ENCODE measurements around the gene SUGP2. TPM values are rescaled to one million over a fixed set of nuclear protein-coding genes. Genes with fewer than 3 reads are reported as not detected.

SUGP2 gene
- total and polyA plus RNA-seq, 2 of the 13 experiments (the other 11 are each of a cell fraction or from before 2014, with no cell fraction given) = 40.6 to 57.7 TPM

DNA sequence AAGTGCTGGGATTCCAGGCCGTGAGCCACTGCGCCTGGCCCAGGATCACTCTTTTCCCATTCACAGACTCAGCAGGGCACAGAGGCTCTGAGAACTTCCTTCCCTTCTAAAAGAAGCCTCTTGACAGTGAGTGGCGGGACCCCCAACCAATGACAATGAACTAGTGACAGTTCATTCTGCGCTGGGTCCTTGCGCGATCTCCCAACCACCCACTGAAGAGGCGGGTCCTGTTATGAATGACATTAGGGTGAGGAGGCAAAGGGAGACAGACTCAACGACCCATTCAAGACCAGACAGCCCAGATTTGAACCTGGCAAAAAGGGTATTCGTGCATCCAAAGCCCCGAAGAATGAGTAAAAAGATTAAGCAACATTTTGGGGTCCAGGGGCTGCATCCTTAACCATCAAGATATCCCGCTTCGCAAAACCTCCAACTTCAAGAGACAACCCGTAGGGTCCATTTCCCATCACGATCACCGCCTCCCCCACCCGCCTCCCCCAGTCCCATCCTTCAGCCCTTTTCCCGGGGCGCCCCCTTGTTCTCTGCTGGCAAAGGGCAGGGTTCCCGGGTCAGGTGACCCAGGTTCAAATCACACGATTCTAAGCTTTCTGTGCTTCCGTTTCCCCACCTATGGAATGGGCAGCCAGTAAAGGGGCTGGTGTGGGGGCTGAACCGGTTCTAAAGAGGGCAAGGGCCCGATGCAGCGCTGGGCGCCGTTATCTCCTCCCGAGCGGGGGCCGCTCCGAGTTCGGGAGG is 719 bp downstream of the SUGP2 start (continued):
- TF ChIP-seq, protein P1, sequence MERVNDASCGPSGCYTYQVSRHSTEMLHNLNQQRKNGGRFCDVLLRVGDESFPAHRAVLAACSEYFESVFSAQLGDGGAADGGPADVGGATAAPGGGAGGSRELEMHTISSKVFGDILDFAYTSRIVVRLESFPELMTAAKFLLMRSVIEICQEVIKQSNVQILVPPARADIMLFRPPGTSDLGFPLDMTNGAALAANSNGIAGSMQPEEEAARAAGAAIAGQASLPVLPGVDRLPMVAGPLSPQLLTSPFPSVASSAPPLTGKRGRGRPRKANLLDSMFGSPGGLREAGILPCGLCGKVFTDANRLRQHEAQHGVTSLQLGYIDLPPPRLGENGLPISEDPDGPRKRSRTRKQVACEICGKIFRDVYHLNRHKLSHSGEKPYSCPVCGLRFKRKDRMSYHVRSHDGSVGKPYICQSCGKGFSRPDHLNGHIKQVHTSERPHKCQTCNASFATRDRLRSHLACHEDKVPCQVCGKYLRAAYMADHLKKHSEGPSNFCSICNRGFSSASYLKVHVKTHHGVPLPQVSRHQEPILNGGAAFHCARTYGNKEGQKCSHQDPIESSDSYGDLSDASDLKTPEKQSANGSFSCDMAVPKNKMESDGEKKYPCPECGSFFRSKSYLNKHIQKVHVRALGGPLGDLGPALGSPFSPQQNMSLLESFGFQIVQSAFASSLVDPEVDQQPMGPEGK (CRISPR knock-in tag; IDR thresholded peaks at IDR 0.05) = peak; percentile 25; the same call in 1 of the 2 replicates
- TF ChIP-seq RCOR2 (CRISPR knock-in tag; IDR thresholded peaks at IDR 0.05) = no peak
- TF ChIP-seq RNF2 (conservative IDR thresholded peaks at IDR 0.05; ENCODE audit: low read depth) = no peak
- TF ChIP-seq KAT8 (CRISPR knock-in tag; IDR thresholded peaks at IDR 0.05) = 0 out of 2 replicates have a peak, but pooled peaks have one; percentile 20
- no peak for TF ChIP-seq CREM (IDR thresholded peaks at IDR 0.05)
- no peak for TF ChIP-seq CREM (CRISPR knock-in tag; IDR thresholded peaks at IDR 0.05)
- TF ChIP-seq KLF16 (CRISPR knock-in tag; IDR thresholded peaks at IDR 0.05) = 0 out of 4 replicates have a peak, but pooled peaks of 1 of the 2 experiments have one; percentile 16
- TF ChIP-seq SAP130 (CRISPR knock-in tag; IDR thresholded peaks at IDR 0.05; ENCODE audit: low read depth) = peak; percentile 68
- TF ChIP-seq TGIF2 (CRISPR knock-in tag; IDR thresholded peaks at IDR 0.05) = peak; percentile 65
- TF ChIP-seq ZNF883 (CRISPR knock-in tag; IDR thresholded peaks at IDR 0.05; ENCODE audit: not compliant biosample characterization) = no peak
- peak; percentile 58 for TF ChIP-seq HDAC1 (CRISPR knock-in tag; IDR thresholded peaks at IDR 0.05)
- no peak for TF ChIP-seq USF2 (IDR thresholded peaks at IDR 0.05; ENCODE audit: low read depth, low read length)
- TF ChIP-seq USF2 (CRISPR knock-in tag; IDR thresholded peaks at IDR 0.05; ENCODE audit: borderline replicate concordance) = peak; percentile 32; the same call in 1 of the 2 replicates
- TF ChIP-seq YEATS2 (CRISPR knock-in tag; IDR thresholded peaks at IDR 0.05; ENCODE audit: borderline replicate concordance) = 0 out of 2 replicates have a peak, but pooled peaks have one; percentile 23
- peak; percentile 82 for TF ChIP-seq SP2 (CRISPR knock-in tag; IDR thresholded peaks at IDR 0.05)
- TF ChIP-seq NFYB (CRISPR knock-in tag; IDR thresholded peaks at IDR 0.05) = peak; percentile 82
- TF ChIP-seq ASH2L (IDR thresholded peaks at IDR 0.05; ENCODE audit: insufficient read length, low read depth, low read length) = no peak
- no peak for TF ChIP-seq SRSF9 (IDR thresholded peaks at IDR 0.05; ENCODE audit: borderline replicate concordance, insufficient read depth, low read depth, low read length, poor library complexity, severe bottlenecking)
- no peak for TF ChIP-seq TAF1 (CRISPR knock-in tag; IDR thresholded peaks at IDR 0.05)
- peak; percentile 62; the same call in 1 of the 2 replicates for TF ChIP-seq ZNF572 (CRISPR knock-in tag; IDR thresholded peaks at IDR 0.05)
- no peak for TF ChIP-seq ZXDC (CRISPR knock-in tag; IDR thresholded peaks at IDR 0.05)
- TF ChIP-seq ZSCAN25 (CRISPR knock-in tag; IDR thresholded peaks at IDR 0.05) = 0 out of 2 replicates have a peak, but pooled peaks have one; percentile 49
- TF ChIP-seq NFYC (CRISPR knock-in tag; IDR thresholded peaks at IDR 0.05) = peak; percentile 76
- no peak for TF ChIP-seq ARHGAP35 (CRISPR knock-in tag; IDR thresholded peaks at IDR 0.05; ENCODE audit: borderline replicate concordance)
